Fibroblast of skin of right biceps (primary cell): ENCODE measurements around the gene HSDL2.

Source experiments
- DNase-seq: peaks from one replicate; pipeline ENCODE4 v3.0.0-alpha.2; 2013

The HSDL2 gene

DNA sequence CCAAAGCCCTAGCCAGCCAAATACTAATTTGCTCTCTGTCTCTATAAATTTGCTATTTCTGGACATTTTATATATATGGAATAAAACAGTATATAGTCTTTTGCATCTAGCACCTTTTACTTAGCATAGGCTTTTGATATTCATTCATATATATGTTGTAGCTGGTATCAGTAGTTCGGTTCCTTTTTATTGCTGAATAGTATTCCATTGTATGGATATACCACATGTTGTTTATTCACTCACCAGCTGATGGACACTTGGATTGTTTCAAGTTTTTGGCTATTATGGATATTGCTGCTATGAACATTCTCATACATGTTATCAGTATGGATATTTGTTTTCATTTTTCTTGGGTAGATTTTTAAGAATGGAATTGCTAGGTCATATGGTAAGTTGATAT, 82.9 kb downstream of the HSDL2 start:
- DNase-seq = no peak

- no peak for DNase-seq
Measured at GRCh38 chr9:112465352-112465751, 85.4 kb downstream of the HSDL2 start.

- DNase-seq = no peak
Measured at GRCh38 chr9:112472996-112473395, 93.1 kb downstream of the HSDL2 start.

GRCh38 chr9:112473986-112474385, 94.1 kb downstream of the HSDL2 start:
- DNase-seq = no peak

DNA sequence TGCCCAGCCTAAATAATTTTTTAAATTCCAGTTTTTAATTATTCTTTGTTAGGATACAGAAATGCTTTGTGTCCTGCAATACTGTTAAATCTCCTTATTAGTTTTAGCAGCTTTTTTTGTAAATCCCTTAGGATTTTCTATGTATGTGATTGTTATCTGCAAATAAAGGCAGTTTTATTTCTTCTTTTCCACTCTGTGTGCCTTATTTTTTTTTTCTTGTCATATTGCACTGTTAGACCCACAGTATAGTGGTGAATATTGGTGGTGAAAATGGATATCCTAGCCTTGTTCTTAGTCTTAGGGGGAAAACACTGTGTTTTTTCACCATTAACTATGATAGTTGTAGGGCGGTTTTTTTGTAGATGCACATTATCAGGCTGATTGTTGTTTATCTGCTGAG, 95.4 kb downstream of the HSDL2 start:
- no peak for DNase-seq

GRCh38 chr9:112477330-112477729, 97.4 kb downstream of the HSDL2 start:
- no peak for DNase-seq

DNA sequence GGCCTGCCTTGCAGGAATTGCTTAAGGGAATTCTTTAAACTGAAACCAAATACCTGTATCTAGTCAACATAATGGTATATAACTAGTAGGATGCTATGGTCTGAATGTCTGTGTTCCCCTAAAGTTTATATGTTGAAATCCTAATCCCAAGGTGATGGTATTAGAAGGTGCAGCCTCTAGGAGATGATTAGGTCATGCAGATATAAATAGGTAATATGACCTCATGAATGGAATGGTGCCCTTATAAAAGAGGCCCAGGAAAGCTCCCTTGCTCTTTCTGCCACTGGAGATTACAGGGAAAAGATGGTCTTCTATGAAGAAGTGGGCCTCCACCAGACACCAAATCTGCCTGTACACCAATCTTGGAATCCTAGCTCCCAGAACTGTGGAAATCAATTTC, 99.3 kb downstream of the HSDL2 start:
- no peak for DNase-seq

GRCh38 chr9:112484607-112485006, 104.7 kb downstream of the HSDL2 start:
- no peak for DNase-seq

DNA sequence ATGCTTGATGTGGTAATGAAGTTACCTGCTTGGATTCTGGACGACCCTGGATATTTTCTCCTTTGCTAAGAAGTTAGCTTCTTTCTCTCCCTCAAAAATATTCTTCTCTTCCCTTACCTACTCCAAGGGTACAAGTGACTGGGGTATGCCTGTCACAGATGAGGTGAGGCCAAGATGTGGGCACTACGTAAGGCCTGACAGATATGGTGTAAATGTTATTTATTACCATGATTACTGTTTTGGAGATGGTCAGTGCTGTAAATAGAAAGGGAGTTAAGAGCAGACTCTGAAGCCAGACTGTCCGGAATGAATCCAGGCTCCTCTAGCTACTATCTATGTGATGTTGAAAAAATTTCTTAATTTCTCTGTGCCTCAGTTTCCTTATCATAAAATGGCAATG, 105.7 kb downstream of the HSDL2 start:
- no peak for DNase-seq

DNA sequence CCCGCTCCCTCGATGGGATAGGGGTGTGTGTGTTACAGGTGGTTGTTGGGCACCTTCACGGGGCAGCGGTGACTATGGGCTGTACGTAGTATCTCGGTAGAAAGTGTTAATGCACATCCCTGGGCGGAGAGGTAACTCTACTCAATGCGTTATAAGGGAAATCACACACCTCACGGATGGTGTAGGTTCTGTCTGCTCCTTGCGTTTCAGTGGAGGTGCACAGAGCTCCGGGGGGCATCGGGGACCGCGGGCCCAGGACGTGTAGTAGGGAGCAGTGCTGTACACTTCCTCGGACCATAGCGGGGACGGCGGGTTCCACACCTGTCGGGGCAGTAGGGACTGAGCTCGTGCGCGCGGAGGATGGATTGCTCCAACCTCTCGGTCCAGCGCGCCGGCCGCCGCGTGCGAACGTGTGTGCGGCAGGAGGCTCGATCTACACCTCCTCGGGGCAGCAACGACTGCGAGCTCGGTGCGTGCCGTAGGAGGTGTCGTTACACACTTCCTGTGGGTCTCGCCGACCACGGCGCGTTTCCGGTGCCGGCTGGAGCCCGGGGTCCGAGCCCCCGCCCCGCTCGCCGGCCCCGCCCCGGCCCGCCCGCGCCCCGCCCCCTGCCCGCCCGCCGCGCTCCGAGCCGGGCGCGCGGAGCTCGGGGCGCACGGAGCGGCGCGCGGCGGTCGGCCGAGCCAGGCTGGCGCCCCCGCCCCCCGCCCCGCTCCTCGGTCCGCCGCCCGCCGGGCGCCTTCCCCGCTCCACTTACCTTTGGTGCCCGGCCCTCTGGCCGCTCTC, 106.5 kb downstream of the HSDL2 start, which contains the start of gene KIAA1958:
Gene KIAA1958, plus strand, starts transcription at position 607 of the 787 bp plus-strand sequence. CDS start 87,254 bp downstream, outside the sequence.
- peak; percentile 85 for DNase-seq

GRCh38 chr9:112487008-112487798, 107.3 kb downstream of the HSDL2 start:
- DNase-seq = peak; percentile 63

- peak; percentile 8 for DNase-seq
Measured at GRCh38 chr9:112487799-112488340, 108.0 kb downstream of the HSDL2 start.

DNA sequence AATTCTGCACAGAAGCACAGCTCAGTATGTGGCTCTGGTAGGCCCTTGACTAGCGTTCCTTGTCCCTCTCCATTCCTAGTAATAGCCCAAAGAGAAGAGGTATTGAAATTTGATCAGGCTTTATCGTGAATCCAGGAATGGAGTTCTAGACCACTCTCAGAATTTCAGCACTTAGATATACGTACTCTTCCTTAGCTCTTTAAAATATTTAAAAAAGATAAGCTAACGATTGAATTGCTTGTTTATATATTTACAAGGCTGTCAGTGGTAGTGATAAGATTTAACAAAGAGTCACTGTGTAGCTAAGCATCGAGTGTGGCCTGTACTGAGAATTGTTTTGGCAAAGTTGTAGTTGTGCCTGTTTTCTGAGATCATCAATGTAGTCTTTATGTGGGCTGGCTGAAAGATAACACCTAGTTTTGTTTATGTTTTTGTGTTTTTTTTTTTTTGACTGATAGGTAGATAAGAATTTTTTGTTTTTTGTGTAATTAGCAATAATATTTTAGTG, 109.2 kb downstream of the HSDL2 start:
- DNase-seq = no peak

GRCh38 chr9:112489876-112490666, 110.2 kb downstream of the HSDL2 start:
- DNase-seq = peak; percentile 35

- DNase-seq = peak; percentile 34
Measured at GRCh38 chr9:112493393-112494137, 113.7 kb downstream of the HSDL2 start.

DNA sequence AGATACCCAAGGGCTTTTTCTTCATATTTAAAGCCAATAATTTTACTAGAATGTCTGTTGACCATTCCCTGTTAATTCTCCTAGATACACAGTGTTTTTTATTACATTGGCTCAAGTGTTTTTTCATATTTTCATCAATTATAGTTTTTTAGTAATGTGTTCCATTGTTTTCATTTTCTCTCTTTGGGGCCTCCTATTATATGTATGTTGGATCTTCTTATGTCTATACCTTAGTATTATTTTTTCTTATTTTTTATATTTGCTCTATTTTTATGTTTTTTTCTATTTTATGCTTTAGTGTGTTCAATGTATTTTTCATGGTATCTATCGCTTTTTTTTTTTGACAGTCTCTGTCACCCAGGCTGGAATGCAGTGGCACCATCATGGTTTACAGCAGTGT, 114.2 kb downstream of the HSDL2 start:
- DNase-seq = no peak

DNA sequence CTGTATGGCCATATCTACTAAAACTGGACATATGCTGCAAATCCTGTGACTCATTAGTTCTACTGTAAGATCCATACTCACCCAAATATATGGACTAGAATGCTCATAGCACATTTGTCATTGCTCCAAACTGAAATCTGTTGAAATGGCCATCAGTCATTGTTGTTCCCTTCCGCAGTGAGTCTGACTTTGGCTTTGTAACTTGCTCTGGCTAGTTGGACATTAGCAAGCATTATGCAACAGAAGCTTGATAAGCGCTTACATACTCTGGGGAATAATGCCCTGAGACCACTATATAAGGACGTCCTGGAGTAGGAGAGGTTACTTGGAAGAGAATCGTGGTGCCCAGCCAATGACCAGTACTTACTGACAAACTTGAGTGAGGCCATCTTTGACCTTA, 115.7 kb downstream of the HSDL2 start:
- DNase-seq = no peak

DNA sequence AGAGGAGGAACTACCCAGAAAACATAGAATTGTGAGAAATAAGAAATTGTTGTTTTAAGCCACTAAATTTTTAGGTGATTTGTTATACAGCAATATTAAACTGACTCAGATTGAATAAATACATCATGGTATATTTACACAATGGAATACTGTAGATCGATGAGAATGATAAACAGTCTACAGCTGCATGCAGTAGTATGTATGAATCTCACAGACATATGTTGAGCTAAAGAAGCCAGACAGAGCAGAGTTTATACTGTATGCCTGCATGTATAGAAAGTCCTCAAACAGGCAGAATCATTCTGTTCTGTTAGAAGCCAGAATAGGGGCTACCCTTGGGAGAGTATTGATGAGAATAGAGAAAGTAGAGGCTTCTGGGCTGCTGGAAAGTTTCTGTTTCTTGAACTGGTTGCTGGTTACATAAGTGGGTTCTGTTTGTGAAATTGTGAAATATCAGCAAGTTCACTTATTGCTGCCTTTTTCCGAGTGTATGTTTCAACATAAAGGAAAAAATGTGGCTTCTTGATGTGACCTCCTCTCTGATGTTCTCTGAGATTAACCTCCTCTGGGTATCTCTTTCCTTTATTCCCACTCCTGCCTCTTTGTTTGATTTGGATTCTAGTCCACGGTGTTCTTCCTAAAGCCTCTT, 116.3 kb downstream of the HSDL2 start:
- no peak for DNase-seq

GRCh38 chr9:112500842-112501241, 120.9 kb downstream of the HSDL2 start:
- DNase-seq = no peak

- no peak for DNase-seq
Measured at GRCh38 chr9:112501287-112501686, 121.4 kb downstream of the HSDL2 start.

DNA sequence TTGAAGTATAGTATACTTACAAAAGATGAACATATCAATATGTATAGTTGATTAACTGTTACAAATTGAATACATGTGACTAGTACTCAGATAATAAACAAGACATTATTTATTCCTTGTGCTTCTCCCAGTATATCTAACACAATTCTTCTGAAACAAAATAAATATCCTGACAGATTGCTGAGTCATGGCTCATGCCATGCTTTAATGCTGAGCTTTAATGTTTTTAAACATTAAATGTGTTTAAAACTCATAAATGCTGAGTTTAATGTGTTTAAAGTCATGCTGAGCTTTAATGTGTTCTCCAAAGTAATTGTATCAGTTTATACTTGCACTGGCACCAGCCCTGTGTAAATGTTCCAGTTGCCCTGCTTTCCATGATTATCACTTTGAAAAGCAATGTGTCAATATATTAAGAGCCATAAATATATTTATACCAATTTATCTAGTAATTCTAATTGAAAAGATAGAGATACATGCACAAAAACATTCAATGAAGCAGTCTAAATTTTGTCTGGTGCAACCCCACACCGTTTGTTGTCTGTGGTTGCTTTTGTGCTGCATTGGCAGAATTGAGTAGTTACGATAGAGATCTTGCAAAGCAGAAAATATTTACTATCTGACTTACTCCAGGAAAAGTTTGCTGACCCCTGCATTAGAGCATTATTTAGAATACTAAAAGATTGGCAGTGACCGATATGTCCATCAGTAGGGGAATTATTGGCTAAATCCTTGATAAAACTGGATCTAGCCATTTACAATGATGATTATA, 122.5 kb downstream of the HSDL2 start:
- DNase-seq = no peak
